Activated naive CD4-positive, alpha-beta T cell (primary cell): ENCODE data around the gene DCUN1D1.

Source experiments
- DNase-seq, 4 experiments: peaks; one replicate each; lab custom pipeline; 2025; lab: John Stamatoyannopoulos, UW

Gene DCUN1D1

DNA sequence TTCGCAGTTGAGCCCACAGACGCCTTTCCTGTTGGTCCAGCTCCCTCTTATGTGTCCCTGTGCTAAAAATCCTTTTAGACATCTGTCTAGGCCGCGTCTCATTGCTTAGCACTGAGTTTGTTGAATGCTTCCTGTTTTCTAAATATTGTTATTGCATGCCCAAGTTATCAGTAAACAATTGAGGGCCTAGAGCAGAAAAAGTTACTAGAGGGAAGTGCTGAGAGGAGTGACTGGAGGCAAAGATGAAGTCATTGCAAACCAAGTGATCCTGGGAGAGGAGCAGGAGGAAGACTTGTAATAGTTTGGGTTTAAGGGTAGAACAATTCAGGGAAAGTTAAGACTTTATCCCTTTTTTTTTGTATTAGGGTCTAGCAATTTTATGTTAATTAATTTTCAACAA is 88.1 kb downstream of the DCUN1D1 start:
- DNase-seq, result no peak

DNA sequence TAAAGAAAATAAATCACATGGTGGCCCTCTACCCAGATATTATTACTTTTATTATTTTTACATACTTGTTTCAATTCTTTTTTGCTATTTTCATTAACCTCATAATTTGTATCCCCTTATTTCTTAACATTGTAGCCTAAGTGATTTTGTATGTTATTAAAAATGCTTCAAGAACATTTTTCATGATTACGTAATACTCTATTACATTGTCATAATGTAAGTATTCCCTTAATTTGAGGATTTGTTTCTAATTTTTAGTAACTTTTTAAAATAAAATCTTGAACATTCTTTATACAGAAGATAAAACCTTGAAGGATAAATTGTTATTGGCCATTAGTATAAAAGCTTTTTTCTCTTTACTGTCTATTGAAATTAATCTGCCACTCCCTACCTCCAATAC is 89.0 kb downstream of the DCUN1D1 start:
- DNase-seq, result no peak

DNA sequence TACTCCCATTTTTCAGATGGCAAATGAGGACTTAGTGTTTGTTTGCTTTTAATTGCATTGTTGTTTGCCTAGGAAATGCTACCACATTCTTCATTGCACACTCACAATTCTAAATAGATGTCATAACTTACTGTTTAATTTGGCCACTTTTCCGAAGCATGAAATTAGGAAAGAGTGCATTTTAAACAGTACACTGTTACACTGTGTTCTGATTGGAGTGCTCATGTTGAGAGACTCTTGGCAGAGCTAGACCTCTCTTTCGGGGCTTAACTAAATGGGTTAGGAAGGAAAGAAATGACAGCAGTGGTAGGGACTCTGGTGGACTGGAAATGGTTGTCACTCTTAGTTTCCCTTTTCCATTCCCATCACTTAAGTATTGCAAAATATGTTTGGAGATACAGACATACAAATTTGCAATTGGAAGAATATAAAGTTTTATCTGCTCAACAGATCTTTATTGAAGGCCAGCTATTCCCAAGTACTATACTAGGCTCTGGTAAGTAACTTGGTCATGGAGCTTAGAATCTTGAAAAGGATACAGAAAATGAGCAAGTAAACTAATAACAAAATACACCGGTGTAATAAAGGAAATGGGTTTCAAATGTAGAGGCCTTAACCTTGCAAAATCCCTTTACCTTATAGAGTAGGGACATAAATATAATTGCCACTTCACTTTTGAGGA is 90.2 kb downstream of the DCUN1D1 start:
- DNase-seq, result no peak
